ENCODE results near the gene RHBDD2. TPM values are rescaled to one million over a fixed set of nuclear protein-coding genes. Genes with fewer than 3 reads are reported as not detected.
"Not testable (repeated sequence)": the region's sequence is repeated elsewhere in the genome, so short reads cannot be mapped to it uniquely, and the experiment has no call there.

RHBDD2 gene
- polyA plus RNA-seq, 1 donor from 2014 or later, result 76.4 TPM

DNA sequence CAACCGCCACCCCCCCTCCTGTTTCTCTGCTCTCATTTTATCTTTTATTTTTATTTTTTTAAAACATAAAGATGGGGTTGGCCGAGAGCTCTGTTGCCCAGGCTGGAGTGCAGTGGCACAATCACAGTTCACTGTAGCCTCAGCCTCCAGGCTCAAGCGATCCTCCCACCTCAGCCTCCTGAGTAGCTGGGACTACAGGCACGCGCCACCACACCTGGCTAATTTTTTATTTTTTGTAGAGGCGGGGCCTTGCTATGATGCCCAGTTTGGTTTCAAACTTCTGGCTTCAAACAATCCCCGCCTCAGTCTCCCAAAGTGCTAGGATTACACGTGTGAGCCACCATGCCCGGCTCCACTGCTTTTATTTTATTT, 28.8 kb downstream of the RHBDD2 start:
- not testable (repeated sequence) for H3K79me2 ChIP-seq (replicated peaks; ENCODE audit: insufficient read depth, low read length); H3K27me3 ChIP-seq (ENCODE audit: insufficient read depth, low read depth, low read length); H3K9me2 ChIP-seq (ENCODE audit: insufficient read depth, low read length); H3K4me2 ChIP-seq (ENCODE audit: low read length); H3K9ac ChIP-seq (ENCODE audit: low read length); H3K9me3 ChIP-seq (ENCODE audit: low read length); H3F3A ChIP-seq (ENCODE audit: insufficient read depth, low read length, poor library complexity, severe bottlenecking); H3K36me3 ChIP-seq (ENCODE audit: insufficient read depth, low read length); H3K27ac ChIP-seq (ENCODE audit: low read length); H3K4me3 ChIP-seq (ENCODE audit: low read length); H4K20me1 ChIP-seq (ENCODE audit: insufficient read depth); H2AFZ ChIP-seq (ENCODE audit: low read depth, low read length)

DNA sequence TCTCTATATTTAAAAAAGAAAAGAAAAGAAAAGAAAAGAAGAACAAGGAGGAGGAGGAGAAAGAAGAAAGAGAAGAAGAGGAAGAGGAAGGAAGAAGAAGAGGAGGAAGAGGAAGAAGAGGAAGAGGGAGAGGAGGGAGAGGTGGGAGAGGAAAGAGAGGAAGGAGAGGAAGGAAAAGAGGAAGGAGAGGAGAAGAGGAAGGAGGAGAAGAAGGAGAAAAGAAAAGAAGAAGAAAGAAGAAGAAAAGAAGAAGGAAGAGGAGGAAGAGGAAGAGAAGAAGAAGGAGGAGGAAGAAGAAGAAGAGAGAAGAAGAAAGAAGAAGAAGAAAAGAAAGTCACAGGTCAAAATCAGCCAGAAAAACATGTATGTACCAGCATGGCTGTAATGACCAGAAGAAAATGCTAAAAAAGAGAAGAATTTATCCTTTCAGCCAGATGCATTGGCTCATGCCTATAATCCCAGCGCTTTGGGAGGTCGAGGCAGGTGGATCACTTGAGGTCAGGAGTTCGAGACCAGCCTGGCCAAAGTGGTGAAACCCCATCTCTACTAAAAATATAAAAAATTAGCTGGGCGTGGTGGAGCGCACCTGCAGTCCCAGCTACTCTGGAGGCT, 30.8 kb downstream of the RHBDD2 start:
- Histone ChIP-seq H3K27ac (ENCODE audit: low read length) (no peak overlapping the region), H2AFZ (ENCODE audit: low read depth, low read length) (no peak overlapping the region), H3K27me3 (ENCODE audit: insufficient read depth, low read depth, low read length) (no peaks in the 10 kb centered on the region), H3K4me3 (ENCODE audit: low read length) (no peak overlapping the region), H4K20me1 (ENCODE audit: insufficient read depth) (no peaks in the 10 kb centered on the region), H3K9me2 (ENCODE audit: insufficient read depth, low read length) (no peaks in the 10 kb centered on the region), H3K79me2 (replicated peaks; ENCODE audit: insufficient read depth, low read length) (no peaks in the 10 kb centered on the region), H3F3A (ENCODE audit: insufficient read depth, low read length, poor library complexity, severe bottlenecking) (no peaks in the 10 kb centered on the region), H3K9ac (ENCODE audit: low read length) (no peak overlapping the region), H3K9me3 (ENCODE audit: low read length) (no peaks in the 10 kb centered on the region), H3K36me3 (ENCODE audit: insufficient read depth, low read length) (no peaks in the 10 kb centered on the region), H3K4me2 (ENCODE audit: low read length) (no peak overlapping the region)
- TF ChIP-seq TAF1 (IDR thresholded peaks at IDR 0.05; ENCODE audit: low read depth), result no peak
- TF ChIP-seq, protein P1, sequence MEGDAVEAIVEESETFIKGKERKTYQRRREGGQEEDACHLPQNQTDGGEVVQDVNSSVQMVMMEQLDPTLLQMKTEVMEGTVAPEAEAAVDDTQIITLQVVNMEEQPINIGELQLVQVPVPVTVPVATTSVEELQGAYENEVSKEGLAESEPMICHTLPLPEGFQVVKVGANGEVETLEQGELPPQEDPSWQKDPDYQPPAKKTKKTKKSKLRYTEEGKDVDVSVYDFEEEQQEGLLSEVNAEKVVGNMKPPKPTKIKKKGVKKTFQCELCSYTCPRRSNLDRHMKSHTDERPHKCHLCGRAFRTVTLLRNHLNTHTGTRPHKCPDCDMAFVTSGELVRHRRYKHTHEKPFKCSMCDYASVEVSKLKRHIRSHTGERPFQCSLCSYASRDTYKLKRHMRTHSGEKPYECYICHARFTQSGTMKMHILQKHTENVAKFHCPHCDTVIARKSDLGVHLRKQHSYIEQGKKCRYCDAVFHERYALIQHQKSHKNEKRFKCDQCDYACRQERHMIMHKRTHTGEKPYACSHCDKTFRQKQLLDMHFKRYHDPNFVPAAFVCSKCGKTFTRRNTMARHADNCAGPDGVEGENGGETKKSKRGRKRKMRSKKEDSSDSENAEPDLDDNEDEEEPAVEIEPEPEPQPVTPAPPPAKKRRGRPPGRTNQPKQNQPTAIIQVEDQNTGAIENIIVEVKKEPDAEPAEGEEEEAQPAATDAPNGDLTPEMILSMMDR (IDR thresholded peaks at IDR 0.05; ENCODE audit: poor library complexity, severe bottlenecking), result no peak
- TF ChIP-seq, protein P2, sequence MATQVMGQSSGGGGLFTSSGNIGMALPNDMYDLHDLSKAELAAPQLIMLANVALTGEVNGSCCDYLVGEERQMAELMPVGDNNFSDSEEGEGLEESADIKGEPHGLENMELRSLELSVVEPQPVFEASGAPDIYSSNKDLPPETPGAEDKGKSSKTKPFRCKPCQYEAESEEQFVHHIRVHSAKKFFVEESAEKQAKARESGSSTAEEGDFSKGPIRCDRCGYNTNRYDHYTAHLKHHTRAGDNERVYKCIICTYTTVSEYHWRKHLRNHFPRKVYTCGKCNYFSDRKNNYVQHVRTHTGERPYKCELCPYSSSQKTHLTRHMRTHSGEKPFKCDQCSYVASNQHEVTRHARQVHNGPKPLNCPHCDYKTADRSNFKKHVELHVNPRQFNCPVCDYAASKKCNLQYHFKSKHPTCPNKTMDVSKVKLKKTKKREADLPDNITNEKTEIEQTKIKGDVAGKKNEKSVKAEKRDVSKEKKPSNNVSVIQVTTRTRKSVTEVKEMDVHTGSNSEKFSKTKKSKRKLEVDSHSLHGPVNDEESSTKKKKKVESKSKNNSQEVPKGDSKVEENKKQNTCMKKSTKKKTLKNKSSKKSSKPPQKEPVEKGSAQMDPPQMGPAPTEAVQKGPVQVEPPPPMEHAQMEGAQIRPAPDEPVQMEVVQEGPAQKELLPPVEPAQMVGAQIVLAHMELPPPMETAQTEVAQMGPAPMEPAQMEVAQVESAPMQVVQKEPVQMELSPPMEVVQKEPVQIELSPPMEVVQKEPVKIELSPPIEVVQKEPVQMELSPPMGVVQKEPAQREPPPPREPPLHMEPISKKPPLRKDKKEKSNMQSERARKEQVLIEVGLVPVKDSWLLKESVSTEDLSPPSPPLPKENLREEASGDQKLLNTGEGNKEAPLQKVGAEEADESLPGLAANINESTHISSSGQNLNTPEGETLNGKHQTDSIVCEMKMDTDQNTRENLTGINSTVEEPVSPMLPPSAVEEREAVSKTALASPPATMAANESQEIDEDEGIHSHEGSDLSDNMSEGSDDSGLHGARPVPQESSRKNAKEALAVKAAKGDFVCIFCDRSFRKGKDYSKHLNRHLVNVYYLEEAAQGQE (IDR thresholded peaks at IDR 0.05; ENCODE audit: borderline replicate concordance), result no peak
- TF ChIP-seq EP300 (conservative IDR thresholded peaks at IDR 0.05; ENCODE audit: poor library complexity, severe bottlenecking), result no peak
- no peak for TF ChIP-seq MXI1 (conservative IDR thresholded peaks at IDR 0.05; ENCODE audit: poor library complexity, severe bottlenecking)
- no peak for TF ChIP-seq SMC3 (conservative IDR thresholded peaks at IDR 0.05; ENCODE audit: poor library complexity)
- TF ChIP-seq POLR2AphosphoS5 (IDR thresholded peaks at IDR 0.05), result no peak
- no peak for TF ChIP-seq RAD21 (conservative IDR thresholded peaks at IDR 0.05)
- TF ChIP-seq EZH2 (IDR thresholded peaks at IDR 0.05; ENCODE audit: borderline replicate concordance, insufficient read depth, low read length, poor library complexity, severe bottlenecking), result no peak

DNA sequence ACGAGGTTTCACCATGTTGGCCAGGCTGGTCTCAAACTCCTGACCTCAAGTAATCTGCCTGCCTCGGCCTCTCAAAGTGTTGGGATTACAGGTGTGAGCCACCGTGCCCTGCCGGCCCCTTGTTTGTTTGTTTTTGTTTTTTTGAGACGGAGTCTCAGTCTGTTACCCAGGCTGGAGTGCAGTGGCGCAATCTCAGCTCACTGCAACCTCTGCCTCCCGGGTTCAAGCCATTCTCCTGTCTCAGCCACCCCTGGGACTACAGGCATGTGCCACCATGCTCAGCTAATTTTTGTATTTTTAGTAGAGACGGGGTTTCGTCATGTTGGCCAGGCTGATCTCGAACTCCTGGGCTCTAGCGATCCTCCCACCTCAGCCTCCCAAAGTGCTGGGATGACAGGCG, 32.4 kb downstream of the RHBDD2 start:
- not testable (repeated sequence) for H3K9me2 ChIP-seq (ENCODE audit: insufficient read depth, low read length); H3K79me2 ChIP-seq (replicated peaks; ENCODE audit: insufficient read depth, low read length); H3K27me3 ChIP-seq (ENCODE audit: insufficient read depth, low read depth, low read length); H3K4me3 ChIP-seq (ENCODE audit: low read length); H2AFZ ChIP-seq (ENCODE audit: low read depth, low read length); H3F3A ChIP-seq (ENCODE audit: insufficient read depth, low read length, poor library complexity, severe bottlenecking); H3K27ac ChIP-seq (ENCODE audit: low read length); H3K9ac ChIP-seq (ENCODE audit: low read length); H3K36me3 ChIP-seq (ENCODE audit: insufficient read depth, low read length); H3K9me3 ChIP-seq (ENCODE audit: low read length); H3K4me2 ChIP-seq (ENCODE audit: low read length); H4K20me1 ChIP-seq (ENCODE audit: insufficient read depth)
